Smooth muscle cell (in vitro differentiated cells): Measurements from ENCODE around the gene ZNF473. TPM values are rescaled to one million over a fixed set of nuclear protein-coding genes. Genes with fewer than 3 reads are reported as not detected.
"Not testable (repeated sequence)": the region's sequence is repeated elsewhere in the genome, so short reads cannot be mapped to it uniquely, and the experiment has no call there.

Experiments used
- DNase-seq: peaks from one replicate; lab custom pipeline; 2025; ENCODE audit not compliant: unreplicated experiment; lab: John Stamatoyannopoulos, UW
- H2AFZ ChIP-seq: fragments of 200-600 bp; sonication (generic); 2 replicates; pipeline ENCODE4 v1.6.0; 2016; ENCODE audit warnings: antibody characterized with exemption, low read depth, mild to moderate bottlenecking
- H3F3A ChIP-seq: fragments of 200-600 bp; sonication (generic); 2 replicates; pipeline ENCODE4 v1.6.0; 2017; ENCODE audit warnings: antibody characterized with exemption, low read depth
- H3K27ac ChIP-seq: fragments of 200-600 bp; sonication (generic); 2 replicates; pipeline ENCODE4 v1.5.1; 2016; ENCODE audit warnings: low read depth, mild to moderate bottlenecking
- H3K27me3 ChIP-seq: fragments of 200-600 bp; sonication (generic); 2 replicates; pipeline ENCODE4 v1.6.1; 2016; ENCODE audit warnings: low read depth, mild to moderate bottlenecking
- H3K36me3 ChIP-seq: fragments of 200-600 bp; sonication (generic); 2 replicates; pipeline ENCODE4 v1.5.1; 2016; ENCODE audit warnings: low read depth
- H3K4me1 ChIP-seq: fragments of 200-600 bp; sonication (generic); 2 replicates; pipeline ENCODE4 v1.5.1; 2016; ENCODE audit warnings: low read depth
- H3K4me2 ChIP-seq: fragments of 200-600 bp; sonication (generic); 2 replicates; pipeline ENCODE4 v1.6.0; 2016; ENCODE audit warnings: mild to moderate bottlenecking
- H3K4me3 ChIP-seq: fragments of 200-600 bp; sonication (generic); 2 replicates; pipeline ENCODE4 v1.5.1; 2016; ENCODE audit warnings: mild to moderate bottlenecking
- H3K79me2 ChIP-seq: fragments of 200-600 bp; sonication (generic); 2 replicates; pipeline ENCODE4 v1.6.0; 2016; ENCODE audit warnings: low read depth, mild to moderate bottlenecking
- H3K9ac ChIP-seq: fragments of 200-600 bp; sonication (generic); 2 replicates; pipeline ENCODE4 v1.6.0; 2016; ENCODE audit warnings: low read depth
- H3K9me3 ChIP-seq: fragments of 200-600 bp; sonication (generic); replicated peaks from 2 replicates; pipeline ENCODE4 v1.5.1; 2016; ENCODE audit warnings: low read depth
- H4K20me1 ChIP-seq: fragments of 200-600 bp; sonication (generic); 2 replicates; pipeline ENCODE4 v1.6.0; 2016; ENCODE audit warnings: low read depth
- WGBS: methylation state at CpG from one replicate; pipeline ENCODE4 v1.1.7; 2016; ENCODE audit warnings: low lambda C conversion rate; 5-methylcytosine and 5-hydroxymethylcytosine counted together
- polyA plus RNA-seq: library from polyadenylated mRNA; unstranded; fragments of >200 nt; fragmentation: Nextera tagmentation; extraction: Ambion mirVana; gene quantifications from 2 replicates; pipeline ENCODE4 v1.2.1, GENCODE V29; 2016
- total RNA-seq: library from RNA; depleted of rRNA; stranded (reverse); fragments of >200 nt; gene quantifications from 2 replicates; pipeline ENCODE4 v1.2.3, GENCODE V29; 2014

The ZNF473 gene
- total and polyA plus RNA-seq, 2 experiments from 2014 or later: 7.9 to 8.1 TPM

DNA sequence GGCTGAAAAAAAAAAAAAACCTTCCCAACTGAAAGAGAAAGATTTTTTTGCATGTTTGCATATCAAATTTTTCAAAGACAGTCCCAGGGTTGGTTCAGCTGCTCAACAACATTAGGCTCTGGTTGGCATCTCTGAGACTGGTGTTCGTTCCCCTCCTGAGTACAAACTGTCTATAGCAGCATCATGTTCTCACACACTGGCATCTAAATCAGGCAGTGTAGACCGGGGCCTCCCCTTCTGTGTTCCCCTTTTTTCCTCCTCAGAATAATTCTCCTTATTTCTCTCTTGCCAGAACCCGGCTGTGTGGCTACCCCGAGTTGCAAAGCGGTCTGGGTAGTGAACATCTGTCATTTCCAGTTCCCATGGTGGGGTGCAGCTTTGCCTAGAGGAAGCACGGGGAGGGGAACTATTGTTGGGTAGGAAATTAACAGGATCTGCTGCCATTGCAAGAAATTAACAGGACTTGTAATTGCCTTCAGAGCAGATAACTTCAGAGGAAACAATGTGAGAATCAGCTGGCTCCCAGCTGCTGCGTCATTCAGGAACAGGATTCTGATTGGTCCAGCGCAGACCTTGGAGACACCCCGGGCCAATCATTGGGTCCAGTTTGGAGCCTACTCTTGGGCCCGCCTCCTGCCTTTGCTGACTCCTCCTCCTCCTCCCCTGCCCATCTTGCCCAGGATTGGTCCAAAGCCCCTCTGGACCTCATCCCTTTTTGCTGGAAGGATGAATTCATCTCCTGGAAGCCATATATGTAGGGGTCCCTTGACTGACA, 51.0 kb downstream of the ZNF473 start:
- not testable (repeated sequence) for H3K4me2 ChIP-seq, H4K20me1 ChIP-seq, H3K4me3 ChIP-seq, DNase-seq, H3K79me2 ChIP-seq, H3K36me3 ChIP-seq, H3K4me1 ChIP-seq, H3K9ac ChIP-seq, H3K27me3 ChIP-seq, H3K9me3 ChIP-seq, H3K27ac ChIP-seq, H2AFZ ChIP-seq, H3F3A ChIP-seq
- 81% methylated on average over 8 of the region's 10 CpGs for WGBS

DNA sequence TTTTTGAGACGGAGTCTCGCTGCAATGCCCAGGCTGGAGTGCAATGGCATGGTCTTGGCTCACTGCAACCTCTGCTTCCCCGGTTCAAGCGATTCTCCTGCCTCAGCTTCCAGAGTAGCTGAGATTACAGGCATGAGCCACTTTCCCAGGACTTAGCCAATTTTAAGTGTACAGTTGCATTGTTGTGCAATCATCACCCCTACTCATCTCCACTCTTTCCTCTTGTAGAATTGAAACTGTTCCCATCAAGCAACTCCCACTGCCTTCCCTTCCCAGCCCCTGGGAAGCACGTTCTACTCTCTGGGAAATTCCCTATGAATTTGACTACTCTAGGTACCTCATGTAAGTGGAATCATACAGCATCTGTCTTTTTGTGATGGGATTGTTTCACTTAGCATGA, 53.2 kb downstream of the ZNF473 start:
- DNase-seq, H3K36me3 ChIP-seq, H3K4me1 ChIP-seq, H3K27me3 ChIP-seq, H2AFZ ChIP-seq, H3K27ac ChIP-seq, H3K79me2 ChIP-seq, H3K4me3 ChIP-seq, H4K20me1 ChIP-seq, H3K4me2 ChIP-seq, H3K9ac ChIP-seq, H3F3A ChIP-seq, H3K9me3 ChIP-seq: not testable (repeated sequence)
- WGBS: 82% methylated on average over 4 of the region's 5 CpGs

DNA sequence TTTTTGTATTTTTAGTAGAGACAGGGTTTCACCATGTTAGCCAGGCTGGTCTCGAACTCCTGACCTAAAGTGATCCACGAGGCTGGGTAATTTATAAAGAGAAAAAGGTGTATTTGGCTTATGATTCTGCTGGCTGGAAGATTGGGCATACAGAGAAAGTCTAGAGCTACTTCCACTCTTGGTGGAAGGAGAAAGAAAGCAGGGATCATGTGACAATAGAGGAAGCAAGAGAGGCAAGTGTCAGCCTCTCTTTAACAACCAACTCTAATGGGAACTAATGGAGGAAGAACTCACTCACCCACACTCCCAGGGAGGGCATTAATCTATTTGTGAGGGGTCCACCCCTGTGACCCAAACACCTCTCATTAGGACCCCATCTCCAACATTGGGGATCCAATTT, 58.6 kb downstream of the ZNF473 start:
- not testable (repeated sequence) for H3K4me3 ChIP-seq, H3K79me2 ChIP-seq, H3F3A ChIP-seq, H2AFZ ChIP-seq, H3K9ac ChIP-seq, H4K20me1 ChIP-seq, H3K36me3 ChIP-seq, H3K4me1 ChIP-seq, H3K4me2 ChIP-seq, H3K9me3 ChIP-seq, H3K27ac ChIP-seq, H3K27me3 ChIP-seq, DNase-seq
- WGBS: 59% methylated on average over 2 of the region's 2 CpGs

DNA sequence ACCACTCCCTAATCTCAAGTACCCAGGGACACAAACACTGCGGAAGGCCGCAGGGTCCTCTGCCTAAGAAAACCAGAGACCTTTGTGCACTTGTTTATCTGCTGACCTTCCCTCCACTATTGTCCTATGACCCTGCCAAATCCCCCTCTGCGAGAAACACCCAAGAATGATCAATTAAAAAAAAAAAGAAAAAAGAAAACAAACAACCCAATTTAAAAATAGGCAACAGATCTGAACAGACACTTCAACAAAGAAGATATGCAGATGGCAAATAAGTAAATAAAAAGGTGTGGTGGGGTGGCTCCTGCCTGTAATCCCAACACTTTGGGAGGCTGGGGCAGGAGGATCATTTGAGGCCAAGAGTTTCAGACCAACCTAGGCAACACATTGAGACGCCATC, 61.3 kb downstream of the ZNF473 start:
- H3K79me2 ChIP-seq: not testable (repeated sequence)

DNA sequence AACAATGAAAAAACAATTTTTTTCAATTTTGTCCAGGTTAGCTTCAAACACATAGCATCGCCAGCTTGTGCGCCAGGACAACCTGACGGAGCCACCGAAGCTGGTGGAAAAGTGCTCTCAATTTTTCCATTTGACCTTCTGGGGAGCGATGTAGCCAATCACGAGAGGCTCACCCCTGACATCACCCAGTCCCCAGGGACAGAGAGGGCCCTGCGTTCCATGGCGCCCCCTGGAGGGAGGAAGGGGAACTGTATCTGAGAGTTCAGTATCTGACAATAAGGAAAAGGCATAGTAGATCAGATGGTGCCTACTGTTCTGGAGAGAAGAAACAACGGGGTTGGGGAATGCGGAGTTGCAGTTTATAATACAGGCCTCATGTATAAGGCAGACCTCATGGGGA, 64.9 kb downstream of the ZNF473 start:
- DNase-seq, H2AFZ ChIP-seq, H3K9me3 ChIP-seq, H3K27ac ChIP-seq, H4K20me1 ChIP-seq, H3K9ac ChIP-seq, H3K27me3 ChIP-seq, H3K4me3 ChIP-seq, H3F3A ChIP-seq, H3K79me2 ChIP-seq, H3K36me3 ChIP-seq, H3K4me1 ChIP-seq, H3K4me2 ChIP-seq: not testable (repeated sequence)
- WGBS: 70% methylated on average over 10 of the region's 10 CpGs

More for the DNA sequence above, 61.3 kb downstream of the ZNF473 start:
- H3F3A ChIP-seq, H3K9ac ChIP-seq, H4K20me1 ChIP-seq, H3K9me3 ChIP-seq, H3K4me1 ChIP-seq, H3K27me3 ChIP-seq, H3K4me3 ChIP-seq, DNase-seq, H3K36me3 ChIP-seq, H2AFZ ChIP-seq, H3K4me2 ChIP-seq, H3K27ac ChIP-seq: not testable (repeated sequence)
- 68% methylated on average over 3 of the region's 4 CpGs for WGBS

DNA sequence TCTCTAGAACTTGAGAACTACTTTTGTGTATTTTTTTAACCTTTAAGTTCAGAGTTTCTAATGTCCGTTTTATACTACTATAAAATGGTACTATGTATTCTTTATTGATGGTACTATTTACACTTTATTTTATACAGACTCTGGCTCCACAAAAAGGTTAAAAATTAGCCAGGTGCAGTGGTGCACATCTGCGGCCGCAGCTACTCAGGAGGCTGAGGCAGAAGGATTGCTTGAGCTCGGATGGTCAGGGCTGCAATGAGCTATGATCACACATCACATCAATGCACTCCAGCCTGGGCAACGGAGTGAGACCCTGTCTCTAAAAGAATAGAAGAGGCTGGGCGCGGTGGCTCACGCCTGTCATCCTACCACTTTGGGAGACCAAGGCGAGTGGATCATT, 66.0 kb downstream of the ZNF473 start:
- H3K79me2 ChIP-seq, H3K27me3 ChIP-seq, H3K9me3 ChIP-seq, H2AFZ ChIP-seq, H3K4me3 ChIP-seq, DNase-seq, H4K20me1 ChIP-seq, H3K27ac ChIP-seq, H3F3A ChIP-seq, H3K36me3 ChIP-seq, H3K9ac ChIP-seq, H3K4me1 ChIP-seq, H3K4me2 ChIP-seq: not testable (repeated sequence)
- WGBS: 79% methylated on average over 5 of the region's 9 CpGs

DNA sequence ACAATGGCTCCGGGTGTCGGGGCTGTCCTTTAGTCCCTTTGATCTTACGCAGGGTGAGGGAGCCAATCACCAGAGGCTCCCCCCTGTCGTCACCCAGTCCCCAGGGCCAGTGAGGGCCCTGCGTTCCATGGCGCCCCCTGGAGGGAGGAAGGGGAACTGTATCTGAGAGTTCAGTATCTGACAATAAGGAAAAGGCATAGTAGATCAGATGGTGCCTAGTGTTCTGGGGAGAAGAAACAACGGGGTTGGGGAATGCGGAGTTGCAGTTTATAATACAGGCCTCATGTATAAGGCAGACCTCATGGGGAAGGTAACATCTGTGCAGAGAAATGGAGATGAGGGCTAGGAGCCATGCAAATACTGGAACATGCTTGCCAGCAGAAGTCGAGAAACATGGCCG, 66.8 kb downstream of the ZNF473 start:
- not testable (repeated sequence) for H3K4me3 ChIP-seq, H3K4me1 ChIP-seq, H4K20me1 ChIP-seq, H3K27me3 ChIP-seq, H3K9me3 ChIP-seq, H3K4me2 ChIP-seq, H3K79me2 ChIP-seq, H3K27ac ChIP-seq, H3F3A ChIP-seq, H3K36me3 ChIP-seq, DNase-seq, H3K9ac ChIP-seq, H2AFZ ChIP-seq
- no CpG with 5 or more reads among the region's 10 CpGs for WGBS

DNA sequence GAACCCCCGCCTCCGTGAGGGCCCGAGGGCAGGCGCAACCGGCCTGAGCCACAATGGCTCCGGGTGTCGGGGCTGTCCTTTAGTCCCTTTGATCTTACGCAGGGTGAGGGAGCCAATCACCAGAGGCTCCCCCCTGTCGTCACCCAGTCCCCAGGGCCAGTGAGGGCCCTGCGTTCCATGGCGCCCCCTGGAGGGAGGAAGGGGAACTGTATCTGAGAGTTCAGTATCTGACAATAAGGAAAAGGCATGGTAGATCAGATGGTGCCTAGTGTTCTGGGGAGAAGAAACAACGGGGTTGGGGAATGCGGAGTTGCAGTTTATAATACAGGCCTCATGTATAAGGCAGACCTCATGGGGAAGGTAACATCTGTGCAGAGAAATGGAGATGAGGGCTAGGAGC, 72.1 kb downstream of the ZNF473 start:
- not testable (repeated sequence) for H3K4me1 ChIP-seq, H3K79me2 ChIP-seq, H3F3A ChIP-seq, H3K4me3 ChIP-seq, H3K36me3 ChIP-seq, H3K27ac ChIP-seq, H4K20me1 ChIP-seq, H2AFZ ChIP-seq, H3K4me2 ChIP-seq, H3K9me3 ChIP-seq, H3K9ac ChIP-seq, H3K27me3 ChIP-seq, DNase-seq
- no CpG with 5 or more reads among the region's 13 CpGs for WGBS

DNA sequence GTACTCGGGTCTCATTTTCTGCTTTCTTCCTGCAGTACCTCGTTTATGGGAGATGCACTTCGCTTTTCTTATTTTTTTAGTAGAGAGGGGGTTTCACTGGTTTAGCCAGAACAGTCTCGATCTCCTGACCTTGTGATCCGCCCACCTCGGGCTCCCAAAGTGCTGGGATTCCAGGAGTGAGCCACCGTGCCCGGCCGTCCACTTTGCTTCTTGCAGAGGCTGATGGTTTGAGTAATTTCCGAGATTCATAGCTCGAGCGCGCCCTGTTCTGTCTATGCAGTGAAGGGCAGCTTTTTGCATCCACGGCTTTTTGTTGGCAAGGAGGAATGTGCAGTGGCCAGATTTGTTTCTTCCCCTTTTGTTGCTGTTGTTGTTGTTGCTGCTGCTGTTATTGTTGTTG, 73.1 kb downstream of the ZNF473 start:
- not testable (repeated sequence) for H3K79me2 ChIP-seq, DNase-seq, H3K9me3 ChIP-seq, H3K27ac ChIP-seq, H3K4me1 ChIP-seq, H3K27me3 ChIP-seq, H3K36me3 ChIP-seq, H3K4me2 ChIP-seq, H2AFZ ChIP-seq, H3K4me3 ChIP-seq, H3F3A ChIP-seq, H4K20me1 ChIP-seq, H3K9ac ChIP-seq
- WGBS: 87% methylated on average over 14 of the region's 14 CpGs
